ENCODE measurements around the gene GPR83.
"Not testable (repeated sequence)": the region's sequence is repeated elsewhere in the genome, so short reads cannot be mapped to it uniquely, and the experiment has no call there.

Gene GPR83

GRCh38 chr11:94402355-94402754 is 1.1 kb upstream of the GPR83 start:
- H3K4me3 ChIP-seq (ENCODE audit: low read depth, low read length), result no peak overlapping the region
- DNase-seq (ENCODE audit: low read depth), result no peak
- TF ChIP-seq CTCF (conservative IDR thresholded peaks at IDR 0.05; ENCODE audit: low read depth, low read length), result no peak

- H3K4me3 ChIP-seq (ENCODE audit: low read depth, low read length), result peak overlapping the region; percentile 46
Observed at GRCh38 chr11:94401773-94402265, 600 bp upstream of the GPR83 start.

GRCh38 chr11:94400457-94400838 is 771 bp downstream of the GPR83 start:
- DNase-seq (ENCODE audit: low read depth), result no peak
- H3K4me3 ChIP-seq (ENCODE audit: low read depth, low read length), result no peak overlapping the region
- TF ChIP-seq CTCF (conservative IDR thresholded peaks at IDR 0.05; ENCODE audit: low read depth, low read length), result no peak

More at GRCh38 chr11:94401773-94402265, 600 bp upstream of the GPR83 start:
- DNase-seq (ENCODE audit: low read depth), result no peak
- no peak for TF ChIP-seq CTCF (conservative IDR thresholded peaks at IDR 0.05; ENCODE audit: low read depth, low read length)

- DNase-seq (ENCODE audit: low read depth), result no peak
- H3K4me3 ChIP-seq (ENCODE audit: low read depth, low read length), result no peak overlapping the region
- TF ChIP-seq CTCF (conservative IDR thresholded peaks at IDR 0.05; ENCODE audit: low read depth, low read length), result no peak
Observed at GRCh38 chr11:94400050-94400449, 1.2 kb downstream of the GPR83 start.

GRCh38 chr11:94398101-94398500 is 3.1 kb downstream of the GPR83 start:
- no peak overlapping the region for H3K4me3 ChIP-seq (ENCODE audit: low read depth, low read length)
- TF ChIP-seq CTCF (conservative IDR thresholded peaks at IDR 0.05; ENCODE audit: low read depth, low read length), result no peak
- DNase-seq (ENCODE audit: low read depth), result no peak

- DNase-seq (ENCODE audit: low read depth), result no peak
- H3K4me3 ChIP-seq (ENCODE audit: low read depth, low read length), result no peak overlapping the region
- no peak for TF ChIP-seq CTCF (conservative IDR thresholded peaks at IDR 0.05; ENCODE audit: low read depth, low read length)
Observed at GRCh38 chr11:94396282-94396681, 4.9 kb downstream of the GPR83 start.

- H3K4me3 ChIP-seq (ENCODE audit: low read depth, low read length); DNase-seq (ENCODE audit: low read depth): not testable (repeated sequence)
Observed at GRCh38 chr11:94391937-94392336, 9.3 kb downstream of the GPR83 start.

GRCh38 chr11:94379613-94380012 is 21.6 kb downstream of the GPR83 start:
- DNase-seq (ENCODE audit: low read depth), result no peak
- no peak overlapping the region for H3K4me3 ChIP-seq (ENCODE audit: low read depth, low read length)
- TF ChIP-seq CTCF (conservative IDR thresholded peaks at IDR 0.05; ENCODE audit: low read depth, low read length), result no peak
